Kidney epithelial cell (primary cell): ENCODE results near the gene BANK1. TPM values are rescaled to one million over a fixed set of nuclear protein-coding genes. Genes with fewer than 3 reads are reported as not detected.
"Not testable (repeated sequence)": the region's sequence is repeated elsewhere in the genome, so short reads cannot be mapped to it uniquely, and the experiment has no call there.

Source experiments
- DNase-seq: peaks from one replicate; pipeline ENCODE4 v3.0.0-alpha.2; 2010; ENCODE audit warnings: low read depth
- H3K27me3 ChIP-seq: 2 replicates; pipeline ENCODE4 v1.6.0; 2011; ENCODE audit warnings: low read length; ENCODE audit not compliant: control insufficient read depth, insufficient read depth
- H3K36me3 ChIP-seq: 2 replicates; pipeline ENCODE4 v1.5.1; 2011; ENCODE audit warnings: low read length; ENCODE audit not compliant: control insufficient read depth, insufficient read depth
- H3K4me3 ChIP-seq: 2 replicates; pipeline ENCODE4 v1.5.1; 2011; ENCODE audit warnings: low read depth, mild to moderate bottlenecking, control low read depth, low read length
- total RNA-seq: library from RNA; depleted of rRNA; stranded (reverse); fragments of >200 nt; gene quantifications from 2 replicates; pipeline ENCODE4 v1.2.3, GENCODE V29; 2015
- TF ChIP-seq, protein P1 (sequence below): IDR thresholded peaks from 2 replicates; pipeline ENCODE4 v1.5.1; 2011; ENCODE audit warnings: mild to moderate bottlenecking, moderate library complexity, low read length, control low read depth, inconsistent platforms; ENCODE audit not compliant: insufficient read depth, poor library complexity, severe bottlenecking

BANK1 gene
- total RNA-seq, 1 donor from 2014 or later = 1.8 TPM

DNA sequence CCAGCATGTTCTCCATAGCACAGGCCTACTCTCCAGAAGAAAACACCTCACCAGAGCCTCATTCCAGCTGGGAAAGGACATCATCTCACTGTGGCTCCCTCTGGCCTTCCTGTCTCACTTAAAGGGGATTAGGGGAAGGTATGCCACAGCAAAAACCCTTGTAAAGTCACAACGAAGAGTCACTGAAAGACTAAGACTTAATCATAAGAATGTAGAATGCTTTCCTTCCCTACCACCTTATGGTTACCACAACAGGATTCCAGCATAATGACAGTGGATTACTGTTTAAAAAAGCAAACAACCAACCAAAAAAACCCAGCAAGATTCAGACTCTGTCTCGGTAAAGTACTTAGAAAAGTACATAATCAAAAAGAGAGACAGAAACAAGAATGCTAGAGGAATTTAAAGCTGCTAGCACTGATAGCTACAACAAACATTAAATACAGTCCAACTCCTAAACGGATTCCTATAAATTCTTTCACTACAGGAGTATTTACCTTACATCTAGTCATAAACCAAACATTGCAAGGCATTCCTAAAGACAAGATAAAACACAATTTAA, 75.1 kb downstream of the BANK1 start:
- H3K36me3 ChIP-seq = no peaks in the 10 kb centered on the region
- H3K27me3 ChIP-seq = no peaks in the 10 kb centered on the region
- DNase-seq = no peak
- TF ChIP-seq, protein P1, sequence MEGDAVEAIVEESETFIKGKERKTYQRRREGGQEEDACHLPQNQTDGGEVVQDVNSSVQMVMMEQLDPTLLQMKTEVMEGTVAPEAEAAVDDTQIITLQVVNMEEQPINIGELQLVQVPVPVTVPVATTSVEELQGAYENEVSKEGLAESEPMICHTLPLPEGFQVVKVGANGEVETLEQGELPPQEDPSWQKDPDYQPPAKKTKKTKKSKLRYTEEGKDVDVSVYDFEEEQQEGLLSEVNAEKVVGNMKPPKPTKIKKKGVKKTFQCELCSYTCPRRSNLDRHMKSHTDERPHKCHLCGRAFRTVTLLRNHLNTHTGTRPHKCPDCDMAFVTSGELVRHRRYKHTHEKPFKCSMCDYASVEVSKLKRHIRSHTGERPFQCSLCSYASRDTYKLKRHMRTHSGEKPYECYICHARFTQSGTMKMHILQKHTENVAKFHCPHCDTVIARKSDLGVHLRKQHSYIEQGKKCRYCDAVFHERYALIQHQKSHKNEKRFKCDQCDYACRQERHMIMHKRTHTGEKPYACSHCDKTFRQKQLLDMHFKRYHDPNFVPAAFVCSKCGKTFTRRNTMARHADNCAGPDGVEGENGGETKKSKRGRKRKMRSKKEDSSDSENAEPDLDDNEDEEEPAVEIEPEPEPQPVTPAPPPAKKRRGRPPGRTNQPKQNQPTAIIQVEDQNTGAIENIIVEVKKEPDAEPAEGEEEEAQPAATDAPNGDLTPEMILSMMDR = no peak
- H3K4me3 ChIP-seq = no peak overlapping the region

DNA sequence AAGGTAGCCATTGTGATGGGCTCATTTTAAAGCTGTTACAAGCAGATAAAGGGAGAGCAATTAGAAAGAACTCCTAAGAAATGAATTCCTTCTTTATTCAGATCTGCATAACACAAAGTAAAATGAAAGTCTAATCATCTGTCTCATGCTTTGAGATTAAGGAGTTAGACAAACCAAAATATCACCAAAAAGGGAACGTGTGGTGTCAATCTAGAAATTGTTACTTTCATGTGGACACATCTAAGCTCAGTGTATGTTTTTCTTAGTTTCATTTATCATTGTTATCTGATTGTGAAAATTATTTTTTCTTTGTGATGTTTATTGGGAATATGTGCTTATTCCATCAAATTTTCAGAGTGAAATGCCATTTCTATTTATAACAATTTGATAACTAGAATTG, 80.3 kb downstream of the BANK1 start:
- no peaks in the 10 kb centered on the region for H3K36me3 ChIP-seq
- no peak overlapping the region for H3K4me3 ChIP-seq
- no peak for DNase-seq
- TF ChIP-seq, protein P1 = no peak
- no peaks in the 10 kb centered on the region for H3K27me3 ChIP-seq

DNA sequence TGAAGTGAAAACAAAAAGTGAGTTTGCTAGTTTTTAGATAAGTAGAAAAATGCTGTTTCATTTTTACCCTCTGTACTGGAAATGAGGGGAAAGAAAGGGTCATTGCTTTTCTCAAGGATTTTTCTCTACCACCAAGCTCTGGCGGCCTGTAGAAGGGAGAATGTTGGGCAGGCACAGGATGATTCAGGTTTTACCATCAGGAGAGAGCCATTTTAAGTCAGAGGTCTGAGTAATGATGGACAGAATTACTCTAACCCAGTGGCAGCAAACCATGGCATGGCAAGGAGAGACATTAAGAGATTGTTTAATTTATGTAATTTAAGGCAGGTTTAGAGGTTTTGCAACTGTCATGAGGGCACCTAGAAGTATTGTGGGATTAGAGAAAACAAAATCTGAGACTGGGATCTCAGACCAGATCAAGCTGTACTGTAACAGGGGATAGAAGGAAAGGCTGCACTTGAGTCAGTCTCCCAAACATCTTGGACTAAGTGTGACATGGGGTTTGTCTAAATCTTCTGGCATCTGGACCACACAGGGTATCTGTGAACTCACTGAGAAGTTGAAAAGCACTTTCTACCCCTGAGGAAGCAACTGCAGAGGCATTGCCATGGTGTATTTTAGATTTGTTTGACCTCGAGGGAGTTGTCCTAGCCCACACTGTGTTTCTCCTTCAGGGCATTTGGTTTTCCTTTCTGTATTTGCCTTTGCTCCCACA, 81.6 kb downstream of the BANK1 start:
- H3K36me3 ChIP-seq = no peaks in the 10 kb centered on the region
- TF ChIP-seq, protein P1 = no peak
- no peaks in the 10 kb centered on the region for H3K27me3 ChIP-seq
- H3K4me3 ChIP-seq = no peak overlapping the region
- DNase-seq = no peak

DNA sequence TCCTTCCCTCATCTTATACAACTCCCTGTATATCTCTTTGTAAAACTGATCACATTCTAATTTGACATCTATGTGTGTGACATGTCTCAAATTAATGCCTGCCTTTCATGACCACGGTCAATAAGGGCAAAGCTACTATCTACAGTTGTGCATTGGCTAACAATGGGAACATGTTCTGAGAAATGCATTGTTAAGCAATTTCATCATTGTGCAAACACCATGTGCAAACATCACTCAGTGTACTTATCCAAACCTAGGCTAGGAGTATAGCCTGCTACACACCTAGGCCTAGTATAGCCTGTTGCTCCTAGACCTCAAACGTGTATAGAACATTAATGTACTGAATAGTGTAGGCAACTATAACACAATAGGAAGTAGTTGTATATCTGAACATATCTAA, 95.0 kb downstream of the BANK1 start:
- TF ChIP-seq, protein P1 = no peak
- H3K27me3 ChIP-seq = no peaks in the 10 kb centered on the region
- no peak overlapping the region for H3K4me3 ChIP-seq
- DNase-seq = no peak
- H3K36me3 ChIP-seq = no peaks in the 10 kb centered on the region

DNA sequence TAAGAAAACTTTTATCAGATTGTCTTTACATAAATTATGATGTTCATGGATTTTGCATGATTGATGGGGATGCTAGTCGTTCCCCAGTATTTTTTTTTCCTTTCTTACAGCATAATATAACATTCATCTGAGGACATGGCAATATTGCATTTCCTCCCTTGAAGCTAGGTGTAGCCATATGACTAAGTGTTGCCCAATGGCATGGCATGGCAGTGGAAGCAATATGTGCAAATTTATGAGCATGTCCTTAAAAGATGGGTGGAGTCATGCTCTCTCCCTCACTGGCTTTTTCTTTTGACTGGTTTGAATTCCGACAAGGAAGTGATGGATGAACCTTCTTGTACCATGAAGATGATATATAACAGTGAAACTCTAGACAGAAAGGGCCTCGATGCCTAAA, 96.3 kb downstream of the BANK1 start:
- no peaks in the 10 kb centered on the region for H3K27me3 ChIP-seq
- TF ChIP-seq, protein P1 = no peak
- H3K4me3 ChIP-seq = no peak overlapping the region
- no peak for DNase-seq
- no peaks in the 10 kb centered on the region for H3K36me3 ChIP-seq

DNA sequence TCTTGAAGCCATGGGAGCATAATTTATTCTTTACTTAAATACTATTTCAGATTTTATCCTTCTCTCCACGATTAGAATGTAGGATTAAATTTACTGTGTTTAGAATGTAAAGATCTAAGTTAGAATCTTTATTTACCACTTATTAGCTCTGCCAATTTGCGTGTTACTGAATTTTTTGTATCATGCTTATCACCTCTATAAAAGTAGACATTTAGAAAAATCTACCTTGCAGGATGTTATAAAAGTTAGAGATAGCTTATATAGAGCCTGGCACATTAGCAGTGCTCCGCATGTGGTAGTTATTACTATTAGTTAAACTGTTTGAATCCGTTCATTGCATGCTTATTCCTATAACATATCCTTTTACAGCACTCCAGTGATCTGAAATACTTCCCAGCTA, 97.9 kb downstream of the BANK1 start:
- DNase-seq = no peak
- TF ChIP-seq, protein P1 = no peak
- Histone ChIP-seq H3K36me3 (no peaks in the 10 kb centered on the region), H3K4me3 (no peak overlapping the region), H3K27me3 (no peaks in the 10 kb centered on the region)

DNA sequence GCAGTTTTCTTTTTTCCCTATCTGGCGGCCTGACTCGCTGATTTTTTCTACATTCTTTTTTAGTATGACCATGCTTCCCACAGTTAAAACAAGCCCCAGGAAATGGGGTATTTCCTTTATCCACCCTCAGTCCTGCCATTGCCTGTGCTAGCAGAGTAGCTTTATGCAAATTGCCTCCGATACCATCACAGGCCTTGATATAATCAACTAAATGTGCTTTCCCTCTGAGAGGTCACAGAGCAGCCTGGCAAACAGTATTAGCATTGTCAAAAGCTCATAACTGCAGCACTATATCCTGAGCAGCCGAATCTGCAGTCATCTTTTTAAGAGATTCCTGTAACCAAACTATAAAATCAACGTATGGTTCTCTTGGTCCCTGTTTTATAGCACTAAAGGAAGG, 115.0 kb downstream of the BANK1 start:
- DNase-seq, H3K4me3 ChIP-seq, H3K27me3 ChIP-seq: not testable (repeated sequence)

More for the DNA sequence above, 115.0 kb downstream of the BANK1 start:
- H3K36me3 ChIP-seq = not testable (repeated sequence)
